HG03045 (cell line): ENCODE measurements around the gene OPA1.
"Not testable (repeated sequence)": the region's sequence is repeated elsewhere in the genome, so short reads cannot be mapped to it uniquely, and the experiment has no call there.

Experiments
- ATAC-seq: cut with Tn5 transposase; IDR thresholded peaks from one replicate; pipeline ENCODE4 v1.9.1; 2021; ENCODE audit warnings: mild to moderate bottlenecking, moderate library complexity; ENCODE audit not compliant: unreplicated experiment

OPA1 gene

DNA sequence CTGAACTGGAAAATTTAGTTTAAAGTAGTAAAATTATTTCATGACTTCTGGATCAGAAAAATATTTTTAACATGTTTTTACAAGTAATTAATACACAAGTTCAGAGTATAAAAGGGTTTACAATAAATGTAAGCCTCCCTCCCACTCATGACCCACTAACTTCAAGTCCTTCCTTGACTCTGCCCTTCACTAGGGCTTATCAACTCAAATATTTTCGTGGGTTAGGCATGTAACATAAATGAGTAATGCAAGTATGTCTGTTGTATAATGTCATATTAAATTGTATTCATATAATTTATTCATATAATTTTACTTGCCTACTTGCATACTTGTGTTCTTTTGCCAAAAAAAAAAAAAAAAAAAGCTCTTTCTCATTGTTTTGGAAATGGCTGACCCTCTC lies 3.4 kb upstream of the OPA1 start:
- ATAC-seq: no peak

DNA sequence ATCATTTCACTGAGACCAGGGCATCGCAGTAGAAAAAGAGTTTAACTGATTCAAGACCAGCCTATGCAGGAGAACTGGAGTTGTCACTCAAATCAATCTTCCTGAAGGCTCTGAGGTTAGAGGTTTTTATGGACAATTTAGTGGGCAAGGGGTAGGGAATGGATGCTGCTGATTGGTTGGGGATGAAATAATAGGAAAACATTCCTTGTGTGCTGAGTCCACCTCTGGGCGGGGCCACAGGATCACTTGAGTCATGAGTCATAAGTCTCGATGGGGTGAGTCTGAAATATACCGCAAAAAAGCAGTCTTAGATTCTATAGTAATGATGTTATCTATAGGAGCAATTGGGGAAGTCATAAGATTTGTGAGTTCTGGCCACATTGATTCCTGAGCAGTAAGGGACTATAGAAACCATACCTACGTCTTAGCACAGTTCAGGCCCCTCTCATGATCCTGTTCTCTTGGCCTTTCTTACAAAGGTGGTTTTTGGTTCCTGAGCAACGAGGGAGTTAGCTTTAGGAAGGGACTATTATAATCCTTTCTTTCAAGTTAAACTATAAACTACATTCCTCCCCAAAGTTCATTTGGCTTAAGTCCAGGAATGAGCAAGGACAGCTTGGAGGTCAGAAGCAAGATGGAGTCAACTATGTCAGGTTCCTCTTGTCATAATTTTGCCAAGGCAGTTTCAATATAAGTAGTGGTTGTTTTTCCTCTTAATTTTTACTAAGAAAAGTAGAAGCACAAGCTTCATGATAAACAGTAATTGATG lies 2.7 kb upstream of the OPA1 start:
- ATAC-seq: no peak

DNA sequence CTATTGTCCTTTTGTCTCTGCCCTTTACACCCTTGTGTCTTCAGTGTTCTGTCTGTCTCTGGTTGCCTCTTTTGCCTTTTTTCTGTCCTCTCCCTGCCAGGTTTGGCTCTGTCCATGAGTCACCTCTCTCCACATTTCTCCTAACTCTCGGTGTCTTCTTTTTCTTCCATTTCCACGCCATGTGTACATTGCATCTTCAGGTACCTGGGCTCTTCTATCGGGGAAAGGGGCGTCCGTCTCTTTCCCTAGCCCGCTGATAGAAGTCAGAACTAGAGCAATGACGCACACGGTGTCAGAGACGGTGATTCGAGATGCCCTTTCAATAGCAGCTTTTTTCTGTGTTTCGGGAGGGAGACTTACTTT lies 641 bp downstream of the OPA1 start:
- peak; percentile 16 for ATAC-seq

DNA sequence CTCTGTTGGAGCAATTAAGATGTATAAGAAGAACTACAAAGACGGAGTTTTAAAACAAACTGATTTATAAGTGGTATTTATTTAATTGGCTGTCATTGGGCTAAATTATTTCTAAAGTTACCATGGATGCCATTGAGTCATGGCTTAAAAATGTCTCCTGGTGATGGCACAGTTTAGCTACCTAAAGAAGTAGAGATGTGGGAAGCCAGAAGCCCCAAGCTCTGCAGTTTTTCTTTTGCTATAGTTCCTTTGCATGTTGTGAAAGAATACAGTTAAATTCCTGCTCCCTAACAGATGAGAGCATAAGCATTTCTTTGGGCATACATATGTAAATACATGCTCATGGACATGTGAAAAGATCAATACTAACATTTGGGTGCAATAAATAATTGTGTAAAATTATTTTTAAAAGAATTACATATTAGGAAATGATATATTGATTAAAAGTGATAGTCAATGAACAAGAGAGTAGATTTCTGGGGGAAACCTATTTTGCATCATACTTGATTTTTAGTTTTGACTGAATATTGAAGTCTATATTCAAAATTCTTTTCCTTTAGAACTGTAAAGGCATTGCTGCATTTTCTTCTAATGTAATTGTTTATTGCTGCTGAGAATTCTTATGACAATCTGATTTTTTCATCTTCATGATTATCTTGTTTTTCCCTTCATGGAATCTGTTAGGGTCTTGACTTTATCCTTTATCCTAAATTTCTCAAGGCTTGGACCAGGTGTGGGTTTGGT lies 2.1 kb downstream of the OPA1 start:
- no peak for ATAC-seq

DNA sequence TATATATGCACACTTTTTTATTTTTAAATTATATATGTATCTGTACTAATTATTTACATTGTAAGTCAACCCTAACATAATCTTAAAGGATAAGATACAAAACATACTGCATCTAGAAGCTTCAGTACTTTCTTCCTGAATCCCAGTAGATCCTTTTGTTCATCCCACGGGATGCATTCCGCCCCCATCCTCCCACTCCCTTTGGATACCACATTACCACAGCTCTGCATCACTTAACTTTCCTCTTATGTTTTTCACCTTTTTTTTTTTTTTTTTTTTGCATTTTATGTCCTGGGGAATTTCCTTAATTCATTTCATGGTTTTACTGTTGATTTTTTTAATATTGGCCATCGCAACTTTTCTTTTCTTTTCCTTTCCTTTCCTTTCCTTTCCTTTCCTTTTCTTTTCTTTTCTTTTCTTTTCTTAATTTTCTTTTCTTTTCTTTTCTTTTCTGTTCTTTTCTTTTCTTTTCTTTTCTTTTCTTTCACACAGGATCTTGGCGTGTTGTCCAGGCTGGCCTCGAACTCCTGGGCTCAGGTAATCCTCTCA lies 3.0 kb downstream of the OPA1 start:
- ATAC-seq: no peak

DNA sequence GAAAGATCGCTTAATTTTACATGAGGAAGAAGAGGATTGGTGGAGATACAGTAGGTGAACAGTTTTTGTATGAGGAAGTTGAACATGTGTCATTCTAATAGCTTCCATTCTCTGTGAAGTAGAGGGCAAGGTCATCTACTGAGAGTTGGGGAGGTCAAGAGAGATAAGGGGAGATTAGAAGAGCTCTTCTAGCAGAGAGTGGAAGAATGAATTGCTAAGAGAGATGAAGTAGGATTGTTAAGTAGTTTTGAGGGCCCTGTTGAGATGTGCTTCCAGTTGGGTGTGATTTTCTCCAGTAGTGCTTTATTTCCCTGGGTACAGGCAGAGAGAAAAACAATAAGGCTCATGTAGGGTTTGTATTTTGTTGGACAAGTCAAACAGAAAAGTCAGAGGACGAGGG lies 5.2 kb downstream of the OPA1 start:
- ATAC-seq: no peak

DNA sequence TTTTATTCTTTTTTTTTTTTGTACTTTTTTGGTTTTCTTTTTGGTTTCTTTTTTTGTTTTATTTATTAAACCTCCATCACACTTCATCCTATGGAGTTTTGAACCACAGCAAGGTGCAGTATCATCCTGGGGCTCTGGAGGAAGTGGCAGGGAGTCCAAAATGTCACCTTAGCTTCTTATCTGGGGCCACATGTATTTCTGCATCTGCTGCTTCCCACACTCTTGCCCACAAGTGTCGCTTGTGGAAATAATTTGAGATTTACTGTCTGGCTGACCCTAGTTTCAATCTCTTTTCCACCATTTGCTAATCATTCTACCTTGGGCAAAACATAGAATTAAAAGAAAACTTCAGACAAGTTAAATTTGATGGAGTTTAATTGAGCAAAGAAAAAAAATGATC lies 6.4 kb downstream of the OPA1 start:
- no peak for ATAC-seq

DNA sequence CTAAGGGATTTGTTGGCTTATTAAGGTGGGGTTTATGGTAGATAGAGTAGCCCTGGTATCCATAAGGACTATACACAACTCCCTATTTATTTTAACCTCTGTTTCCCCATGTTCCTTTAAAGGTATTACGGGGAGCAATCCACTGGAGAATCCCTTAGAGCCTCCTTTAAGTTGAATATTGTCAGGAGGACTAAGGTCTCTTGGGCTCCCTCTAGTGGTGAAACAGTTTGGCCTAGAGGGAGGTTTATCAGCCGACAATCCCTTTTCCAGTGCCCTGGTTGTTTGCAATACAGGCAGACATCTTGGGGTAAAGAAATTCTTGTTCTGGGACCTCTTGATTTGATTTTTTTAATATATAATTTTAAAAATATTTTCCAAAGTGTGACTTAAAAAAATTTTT lies 12.9 kb downstream of the OPA1 start:
- ATAC-seq: no peak

DNA sequence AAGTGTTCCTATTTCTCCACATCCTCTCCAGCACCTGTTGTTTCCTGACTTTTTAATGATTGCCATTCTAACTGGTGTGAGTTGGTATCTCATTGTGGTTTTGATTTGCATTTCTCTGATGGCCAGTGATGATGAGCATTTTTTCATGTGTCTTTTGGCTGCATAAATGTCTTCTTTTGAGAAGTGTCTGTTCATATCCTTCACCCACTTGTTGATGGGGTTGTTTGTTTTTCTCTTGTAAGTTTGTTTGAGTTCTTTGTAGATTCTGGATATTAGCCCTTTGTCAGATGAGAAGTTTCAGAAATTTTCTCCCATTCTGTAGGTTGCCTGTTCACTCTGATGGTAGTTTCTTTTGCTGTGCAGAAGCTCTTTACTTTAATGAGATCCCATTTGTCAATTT lies 13.9 kb downstream of the OPA1 start:
- ATAC-seq: not testable (repeated sequence)

DNA sequence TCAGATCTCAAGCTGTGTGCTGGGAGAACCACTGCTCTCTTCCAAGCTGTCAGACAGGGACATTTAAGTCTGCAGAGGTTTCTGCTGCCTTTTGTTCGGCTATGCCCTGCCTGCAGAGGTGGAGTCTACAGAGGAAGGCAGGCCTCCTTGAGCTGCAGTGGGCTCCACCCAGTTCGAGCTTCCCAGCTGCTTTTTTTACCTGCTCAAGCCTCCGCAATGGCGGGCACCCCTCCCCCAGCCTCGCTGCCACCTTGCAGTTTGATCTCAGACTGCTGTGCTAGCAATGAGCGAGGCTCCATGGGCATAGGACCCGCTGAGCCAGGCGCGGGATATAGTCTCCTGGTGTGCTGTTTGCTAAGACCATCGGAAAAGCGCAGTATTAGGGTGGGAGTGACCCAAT lies 17.5 kb downstream of the OPA1 start:
- not testable (repeated sequence) for ATAC-seq

DNA sequence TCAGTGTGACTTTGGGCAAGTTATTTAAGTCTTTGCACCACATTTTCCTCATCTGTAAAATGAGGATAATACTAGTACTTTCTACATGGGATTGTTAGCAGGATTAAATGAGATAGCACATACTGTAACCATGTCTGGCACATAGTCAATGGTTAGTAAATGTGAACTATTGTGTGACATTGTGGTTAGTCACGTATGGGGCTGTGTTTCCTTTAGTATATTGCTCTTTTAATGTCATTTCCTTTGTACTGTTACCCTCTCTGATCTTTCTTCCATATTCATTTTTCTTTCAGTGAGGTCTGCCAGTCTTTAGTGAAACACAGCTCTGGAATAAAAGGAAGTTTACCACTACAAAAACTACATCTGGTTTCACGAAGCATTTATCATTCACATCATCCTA lies 21.4 kb downstream of the OPA1 start:
- no peak for ATAC-seq

DNA sequence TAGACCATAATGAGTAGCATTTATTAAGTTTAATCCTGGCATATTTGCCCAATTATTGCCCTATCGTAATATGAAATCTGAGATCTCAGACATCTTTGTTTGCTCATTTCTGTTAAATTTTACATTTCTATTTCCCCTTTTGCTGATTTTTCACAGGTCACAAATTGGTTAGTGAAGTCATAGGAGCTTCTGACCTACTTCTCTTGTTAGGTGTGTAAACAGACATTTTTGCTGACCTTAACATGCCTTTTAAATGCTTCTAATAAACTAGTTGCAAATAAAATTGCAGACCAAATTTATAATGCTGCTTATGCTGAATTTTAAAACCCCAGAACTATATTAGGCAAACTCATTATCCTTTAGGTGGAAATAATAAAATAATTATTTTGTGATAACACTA lies 24.6 kb downstream of the OPA1 start:
- ATAC-seq: no peak

DNA sequence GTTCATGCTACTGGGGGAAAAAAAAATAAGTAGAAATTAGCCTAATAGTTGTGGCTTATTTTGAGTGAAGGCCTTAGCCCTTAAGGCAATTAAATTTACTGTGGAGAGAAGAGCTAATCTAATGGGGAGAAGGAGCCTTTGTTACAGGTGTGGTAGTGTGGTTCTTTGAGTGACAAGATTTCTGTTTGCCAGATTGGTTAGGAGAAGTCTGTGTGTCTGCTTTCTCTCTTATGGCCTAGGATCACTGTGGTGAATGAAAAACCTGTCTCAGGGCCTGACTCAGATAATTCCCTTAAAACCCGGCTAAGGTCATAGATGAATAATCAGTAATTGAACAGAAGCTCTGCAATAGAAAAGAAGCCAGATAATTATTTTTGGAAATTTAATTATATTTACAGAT lies 27.0 kb downstream of the OPA1 start:
- no peak for ATAC-seq

DNA sequence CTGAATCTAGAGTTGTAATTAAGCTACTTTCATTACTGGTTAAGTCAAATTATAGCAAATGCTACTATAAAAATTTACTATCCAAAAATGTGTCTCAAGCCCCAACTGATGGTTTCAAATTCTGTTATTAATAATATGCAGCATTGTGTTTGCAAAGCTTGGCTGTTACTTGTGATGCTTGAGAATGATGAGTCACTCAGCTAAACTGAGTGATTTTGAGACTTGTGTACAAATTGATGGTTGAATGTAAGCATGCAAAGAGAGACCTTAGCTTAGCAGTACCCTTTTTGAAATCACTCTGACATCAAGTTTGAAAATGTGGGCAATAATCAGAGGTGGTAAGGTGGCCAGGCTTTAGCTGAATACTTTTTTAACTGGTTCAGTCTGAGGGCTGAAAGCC lies 27.6 kb downstream of the OPA1 start:
- ATAC-seq: peak; percentile 84

DNA sequence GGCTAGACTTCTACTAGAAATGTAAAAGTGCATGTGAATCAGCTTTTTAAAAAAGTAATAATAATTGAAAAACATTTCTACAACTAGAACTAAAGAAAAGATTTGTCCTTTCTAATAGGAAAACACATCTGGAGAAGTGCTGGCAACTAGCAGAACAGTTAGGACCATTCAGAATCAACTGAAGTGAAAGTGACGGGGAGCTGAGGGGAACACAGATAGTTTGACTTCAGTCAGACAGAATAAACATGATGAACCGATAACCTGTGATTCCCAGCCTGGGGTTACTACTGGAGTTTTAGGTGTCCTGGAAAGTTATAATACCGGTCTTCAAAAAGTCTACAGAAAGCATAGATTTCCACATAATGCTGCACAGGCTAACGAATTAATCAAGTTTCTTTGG lies 28.1 kb downstream of the OPA1 start:
- no peak for ATAC-seq

DNA sequence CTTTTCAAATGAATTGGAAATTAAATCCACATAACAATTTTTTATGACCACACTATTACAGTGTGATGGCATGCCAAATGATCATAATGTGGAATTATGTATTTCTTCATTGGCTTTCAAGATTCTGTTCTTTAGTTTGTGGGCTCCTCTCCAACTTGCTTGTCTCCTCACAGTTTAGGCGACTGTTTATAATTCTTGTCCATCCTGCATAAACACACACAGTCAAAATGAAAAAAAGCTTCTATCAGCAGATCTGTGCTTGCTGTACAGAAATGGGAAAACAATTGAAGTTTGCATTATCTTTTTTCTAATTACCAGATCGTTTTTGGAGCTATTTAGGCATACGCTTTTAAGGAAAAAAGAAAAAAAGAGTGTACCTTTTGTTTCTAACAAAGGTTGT lies 37.0 kb downstream of the OPA1 start:
- no peak for ATAC-seq

DNA sequence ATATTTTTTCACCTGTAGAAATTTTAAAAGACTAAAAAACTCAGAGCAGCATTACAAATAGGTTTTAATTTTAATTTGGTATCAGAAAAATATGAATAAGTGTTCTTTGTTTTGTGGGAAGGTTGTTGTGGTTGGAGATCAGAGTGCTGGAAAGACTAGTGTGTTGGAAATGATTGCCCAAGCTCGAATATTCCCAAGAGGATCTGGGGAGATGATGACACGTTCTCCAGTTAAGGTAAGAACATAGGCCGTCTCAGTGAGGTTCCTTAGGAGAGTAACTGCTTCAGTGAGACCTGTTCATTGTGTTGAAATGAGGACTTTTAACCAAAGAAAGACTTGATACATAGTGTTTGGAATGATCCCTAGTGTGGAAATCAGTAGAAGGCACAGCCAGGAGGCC lies 44.8 kb downstream of the OPA1 start:
- ATAC-seq: no peak

DNA sequence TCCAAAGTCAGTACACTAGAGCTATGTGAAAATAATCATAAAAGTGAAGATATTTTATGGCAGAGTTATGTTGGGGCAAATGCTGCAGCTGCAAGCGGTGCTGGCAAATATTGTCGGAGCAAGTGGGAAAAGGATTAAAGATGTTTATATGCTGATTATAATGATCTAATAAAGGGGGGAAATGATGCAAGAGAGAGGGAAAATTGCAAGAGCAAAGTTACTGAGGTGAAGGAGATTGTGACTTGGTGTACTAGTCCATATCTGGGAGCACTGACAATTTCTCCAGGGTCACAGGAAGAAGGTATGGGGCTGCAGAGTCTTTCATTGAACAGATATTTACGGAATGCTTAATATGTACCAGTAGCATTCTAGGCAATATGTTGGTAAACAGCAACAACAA lies 45.8 kb downstream of the OPA1 start:
- no peak for ATAC-seq

DNA sequence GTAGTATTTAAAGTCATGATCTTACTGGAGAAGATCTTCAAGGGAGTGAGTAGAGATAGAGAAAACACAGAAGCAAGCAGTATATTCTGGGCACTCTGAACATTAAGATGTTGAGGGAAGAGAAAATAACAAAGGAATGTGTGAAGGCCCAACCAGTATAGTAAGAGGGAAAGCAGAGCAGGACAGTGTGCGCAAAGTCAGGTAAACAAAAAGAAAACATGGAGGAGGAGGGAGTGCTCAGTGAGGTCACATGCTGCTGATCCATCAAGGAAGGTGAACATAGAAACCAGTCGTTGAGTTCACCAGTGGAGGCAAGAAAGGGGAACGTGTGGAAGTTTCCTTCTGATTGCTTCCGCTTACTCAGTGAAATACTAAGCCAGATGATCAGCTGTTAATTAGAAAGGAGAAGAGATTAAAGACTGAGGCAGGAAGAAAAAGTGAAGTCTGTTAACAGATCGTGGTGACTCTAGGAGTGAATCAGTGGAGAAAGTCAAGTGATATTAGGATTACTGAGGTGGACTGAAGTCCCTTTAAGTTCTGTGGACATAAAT lies 47.2 kb downstream of the OPA1 start:
- no peak for ATAC-seq

DNA sequence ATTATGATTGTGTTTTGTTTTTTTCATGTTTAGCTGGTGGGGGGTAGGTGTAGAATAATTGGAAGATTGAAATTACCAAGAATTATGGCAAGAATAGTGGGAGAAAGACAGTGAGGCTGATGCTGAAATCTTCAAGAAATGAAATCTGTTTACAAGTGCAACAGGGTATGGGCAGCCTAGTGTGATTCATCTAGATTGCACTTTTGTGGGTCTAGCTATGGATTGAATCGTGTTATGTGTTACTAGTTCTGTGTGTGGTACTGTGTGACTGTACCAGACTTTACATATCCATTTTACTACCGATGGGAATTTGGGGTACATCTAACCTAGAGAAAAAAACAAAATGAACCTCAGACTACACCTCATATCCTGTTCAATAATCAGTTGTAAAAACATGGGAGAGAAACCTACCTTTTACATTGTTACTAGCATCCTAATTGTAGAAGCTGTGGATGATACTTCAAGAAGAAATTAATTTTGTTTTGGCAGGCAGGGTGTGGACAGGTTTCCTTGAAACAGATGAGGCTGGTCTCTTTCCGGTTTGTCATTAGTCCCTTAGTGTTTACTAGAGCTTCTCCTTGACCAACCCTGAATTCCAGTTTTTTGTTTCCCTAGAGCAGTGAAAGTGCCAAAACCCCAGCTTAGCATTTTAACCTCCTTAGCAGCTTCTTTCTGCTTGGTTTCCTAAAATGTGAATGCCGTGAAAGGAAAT lies 47.9 kb downstream of the OPA1 start:
- no peak for ATAC-seq

DNA sequence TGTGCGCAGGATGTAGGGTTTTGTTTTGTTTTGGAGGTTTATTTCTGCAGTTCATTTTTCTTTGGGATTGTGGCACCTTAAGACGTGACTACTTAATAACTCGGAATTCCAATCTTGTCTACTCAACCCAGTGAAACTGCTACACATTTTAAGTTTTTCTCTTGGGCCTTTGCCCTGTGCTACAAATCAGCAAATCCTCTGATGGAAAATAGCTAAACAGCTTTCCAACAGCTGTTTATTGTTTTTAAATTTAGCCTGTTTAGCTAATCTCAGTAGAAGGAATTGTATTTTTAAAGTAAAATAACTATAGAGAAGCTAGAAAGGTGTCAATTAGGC lies 48.4 kb downstream of the OPA1 start:
- ATAC-seq: no peak

DNA sequence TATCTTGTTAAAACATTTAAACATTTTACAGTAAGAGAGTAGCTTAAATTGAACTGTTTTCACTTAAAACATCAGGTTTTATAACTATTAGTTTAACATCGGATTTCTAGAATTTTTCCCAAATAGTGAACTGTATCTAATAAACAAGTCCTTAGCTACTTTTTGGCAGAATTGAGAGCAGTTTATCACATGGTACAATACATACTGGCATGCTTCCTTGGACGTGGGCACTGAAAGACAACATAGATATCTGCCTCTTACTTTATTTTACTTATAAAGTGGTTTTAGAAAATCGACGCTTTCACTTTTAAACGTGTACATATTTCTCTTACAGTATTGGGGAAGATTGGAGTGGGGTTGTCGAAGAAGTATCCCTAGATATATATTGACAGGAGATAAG lies 52.8 kb downstream of the OPA1 start:
- ATAC-seq: no peak
